H1 (cell line): ENCODE results near the gene SHH. TPM values are rescaled to one million over a fixed set of nuclear protein-coding genes. Genes with fewer than 3 reads are reported as not detected.

Experiments
- CTCF ChIA-PET: fragments of 300-600 bp; sonication (Branson Sonifier 250); formaldehyde crosslinking; loops from one replicate; lab custom pipeline; 2021; ENCODE audit not compliant: partially characterized antibody; lab: Charles Lee
- POLR2A ChIA-PET: fragments of 300-600 bp; sonication (Branson Sonifier 250); formaldehyde crosslinking; loops from one replicate; lab custom pipeline; 2021; ENCODE audit warnings: inconsistent platforms; ENCODE audit not compliant: partially characterized antibody; lab: Charles Lee
- DNase-seq, 2 experiments: peaks; one replicate each; pipeline versions ENCODE4 v3.0.0 to v3.0.0-alpha.2; 2010 to 2022; ENCODE audit warnings: low spot score in 2 of 2, low read depth in 1 of 2, mixed read lengths in 1 of 2
- FAIRE-seq: peaks from 2 replicates; lab custom pipeline; 2011; peaks lifted over from hg19 to GRCh38; lab: Jason Lieb, UNC
- H2AFZ ChIP-seq: 2 replicates; pipeline ENCODE4 v1.8.1; 2012; ENCODE audit warnings: low read length, inconsistent platforms
- H2AK5ac ChIP-seq: 2 replicates; pipeline ENCODE4 v1.6.1; 2013; ENCODE audit warnings: low read depth, low read length
- H2BK120ac ChIP-seq: replicated peaks from 2 replicates; pipeline ENCODE3; 2013; ENCODE audit warnings: low read depth, low read length, inconsistent platforms
- H2BK12ac ChIP-seq: 2 replicates; pipeline ENCODE4 v1.6.1; 2013; ENCODE audit warnings: low read depth, low read length
- H2BK15ac ChIP-seq: 2 replicates; pipeline ENCODE4 v1.6.1; 2013; ENCODE audit warnings: low read length
- H2BK20ac ChIP-seq: 2 replicates; pipeline ENCODE4 v1.6.1; 2013; ENCODE audit warnings: low read length
- H2BK5ac ChIP-seq: 2 replicates; pipeline ENCODE4 v1.6.1; 2013; ENCODE audit warnings: low read depth, low read length
- H3K14ac ChIP-seq: 2 replicates; pipeline ENCODE4 v1.6.1; 2013; ENCODE audit warnings: inconsistent platforms; ENCODE audit not compliant: insufficient read length
- H3K18ac ChIP-seq: 2 replicates; pipeline ENCODE4 v1.6.1; 2013; ENCODE audit warnings: low read length; ENCODE audit errors: extremely low read depth
- H3K23ac ChIP-seq: 2 replicates; pipeline ENCODE4 v1.6.1; 2013; ENCODE audit warnings: inconsistent platforms; ENCODE audit not compliant: insufficient read length
- H3K23me2 ChIP-seq: 2 replicates; pipeline ENCODE4 v1.6.1; 2013; ENCODE audit warnings: low read depth, low read length
- H3K27ac ChIP-seq: 2 replicates; pipeline ENCODE4 v1.6.1; 2011; ENCODE audit warnings: low read depth, low read length, inconsistent platforms
- H3K27me3 ChIP-seq, 4 experiments: replicated peaks in 1 of 4; 1 replicate in 1 of 4; 2 replicates in 3 of 4; pipeline versions ENCODE4 v1.6.1 to v1.8.1; 2011 to 2013; ENCODE audit warnings: low read length in 3 of 4, mild to moderate bottlenecking in 3 of 4, inconsistent platforms in 2 of 4, mixed read lengths in 2 of 4, moderate library complexity in 1 of 4; ENCODE audit not compliant: control insufficient read depth in 3 of 4, insufficient read depth in 3 of 4; ENCODE audit errors: extremely low read depth in 1 of 4
- H3K36me3 ChIP-seq, 4 experiments: 2 replicates each; pipeline versions ENCODE4 v1.6.1 to v1.8.1; 2011 to 2013; ENCODE audit warnings: mild to moderate bottlenecking in 4 of 4, low read length in 3 of 4, moderate library complexity in 2 of 4, control low read depth in 1 of 4, inconsistent platforms in 1 of 4; ENCODE audit not compliant: insufficient read depth in 4 of 4, control insufficient read depth in 2 of 4
- H3K4ac ChIP-seq: replicated peaks from 2 replicates; pipeline ENCODE3; 2013; ENCODE audit warnings: low read length, low read depth, mixed read lengths, inconsistent platforms; ENCODE audit not compliant: insufficient read length
- H3K4me1 ChIP-seq, 4 experiments: replicated peaks in 1 of 4; 1 replicate in 1 of 4; 2 replicates in 3 of 4; pipeline versions ENCODE4 v1.6.1 to v1.8.1; 2011 to 2013; ENCODE audit warnings: low read length in 3 of 4, inconsistent platforms in 2 of 4, mixed read lengths in 1 of 4; ENCODE audit not compliant: insufficient read depth in 4 of 4, control insufficient read depth in 3 of 4
- H3K4me2 ChIP-seq, 2 experiments: 2 replicates each; pipeline versions ENCODE4 v1.6.1 to v1.8.1; 2011 to 2013; ENCODE audit warnings: low read depth in 2 of 2, low read length in 2 of 2, control low read depth in 1 of 2, inconsistent platforms in 1 of 2, mild to moderate bottlenecking in 1 of 2; ENCODE audit not compliant: insufficient read depth in 1 of 2
- H3K4me3 ChIP-seq, 4 experiments: fragments of 200-600, 300-600 bp in 1 of 4; sonication (generic), shearing (Covaris generic), sonication (Bioruptor Twin) in 1 of 4; 2 replicates each; pipeline versions ENCODE4 v1.5.1 to v1.8.1; 2011 to 2016; ENCODE audit warnings: low read length in 4 of 4, low read depth in 3 of 4, control low read depth in 2 of 4, inconsistent platforms in 2 of 4, mild to moderate bottlenecking in 2 of 4, mixed read lengths in 1 of 4, moderate library complexity in 1 of 4; ENCODE audit not compliant: insufficient read depth in 2 of 4; ENCODE audit errors: extremely low read depth in 1 of 4
- H3K56ac ChIP-seq: replicated peaks from 2 replicates; pipeline ENCODE3; 2013; ENCODE audit warnings: low read depth, mild to moderate bottlenecking, mixed read lengths, low read length, inconsistent platforms; ENCODE audit not compliant: insufficient read length
- H3K79me1 ChIP-seq: 2 replicates; pipeline ENCODE4 v1.6.1; 2013; ENCODE audit warnings: low read depth, low read length, control low read depth
- H3K79me2 ChIP-seq, 2 experiments: 2 replicates each; pipeline versions ENCODE4 v1.6.1 to v1.8.1; 2012 to 2013; ENCODE audit warnings: low read length in 2 of 2, mild to moderate bottlenecking in 2 of 2, inconsistent platforms in 1 of 2; ENCODE audit not compliant: insufficient read depth in 2 of 2, control insufficient read depth in 1 of 2
- H3K9ac ChIP-seq, 4 experiments: replicated peaks in 1 of 4; 1 replicate in 1 of 4; 2 replicates in 3 of 4; pipeline versions ENCODE4 v1.6.1 to v1.8.1; 2011 to 2013; ENCODE audit warnings: low read depth in 3 of 4, low read length in 3 of 4, control low read depth in 2 of 4, mild to moderate bottlenecking in 2 of 4, moderate library complexity in 2 of 4, inconsistent platforms in 1 of 4; ENCODE audit errors: extremely low read depth in 1 of 4
- H3K9me3 ChIP-seq, 2 experiments: 2 replicates each; pipeline versions ENCODE4 v1.6.1 to v1.8.1; 2012 to 2013; ENCODE audit warnings: mild to moderate bottlenecking in 2 of 2, moderate library complexity in 2 of 2, control low read depth in 1 of 2, inconsistent platforms in 1 of 2, low read depth in 1 of 2, low read length in 1 of 2, mixed read lengths in 1 of 2; ENCODE audit not compliant: insufficient read depth in 2 of 2
- H4K20me1 ChIP-seq, 2 experiments: replicated peaks in 1 of 2; 2 replicates each; pipeline versions ENCODE3 to v1.8.1; 2011 to 2013; ENCODE audit warnings: inconsistent platforms in 2 of 2, low read length in 2 of 2, mild to moderate bottlenecking in 1 of 2; ENCODE audit not compliant: insufficient read depth in 2 of 2, control insufficient read depth in 1 of 2
- H4K5ac ChIP-seq: 2 replicates; pipeline ENCODE4 v1.6.1; 2013; ENCODE audit warnings: low read length, low read depth, mixed read lengths, inconsistent platforms; ENCODE audit not compliant: insufficient read length
- H4K8ac ChIP-seq: 2 replicates; pipeline ENCODE4 v1.8.0; 2013; ENCODE audit warnings: mild to moderate bottlenecking, moderate library complexity, low read length, inconsistent platforms; ENCODE audit not compliant: insufficient read depth; ENCODE audit errors: extremely low read depth
- H4K91ac ChIP-seq: replicated peaks from 2 replicates; pipeline ENCODE3; 2013; ENCODE audit warnings: low read length, mixed read lengths, inconsistent platforms; ENCODE audit not compliant: insufficient read length
- SP4 ChIP-seq: IDR thresholded peaks from 2 replicates; pipeline ENCODE4 v1.6.1; 2012; ENCODE audit warnings: low read length, inconsistent platforms
- WGBS, 2 experiments: shearing (Covaris generic) in 1 of 2; methylation state at CpG; one replicate each; pipeline versions ENCODE4 v1.1.6 to v1.1.7; 2013 to 2015; ENCODE audit warnings: low lambda C conversion rate in 2 of 2, mixed read lengths in 2 of 2, inconsistent platforms in 1 of 2, low coverage in 1 of 2, missing lambda C conversion rate in 1 of 2; ENCODE audit not compliant: insufficient replicate concordance in 2 of 2, insufficient coverage in 1 of 2, insufficient read length in 1 of 2; ENCODE audit errors: extremely low coverage in 1 of 2, missing lambda C conversion rate in 1 of 2; 5-methylcytosine and 5-hydroxymethylcytosine counted together
- polyA plus RNA-seq, 7 experiments: library from polyadenylated mRNA; depleted of rRNA in 3 of 7; stranded (reverse) in 5 of 7; unstranded in 2 of 7; fragments of >200 nt in 5 of 7; fragments of 200-250 nt in 2 of 7; gene quantifications; 1 replicate in 5 of 7; 2 replicates in 1 of 7; 4 replicates in 1 of 7; pipeline versions ENCODE4 v1.2.1 to v1.2.3, GENCODE V29; 2011 to 2013; ENCODE audit warnings: missing spikeins in 2 of 7, mixed read lengths in 2 of 7
- total RNA-seq: library from RNA; stranded (reverse); fragmentation: NEBNext Ultra II Directional; extraction: Animal tissue kit (Norgen Biotek cat#: 25700); gene quantifications from 2 replicates; pipeline ENCODE4 v1.2.1, GENCODE V29; 2021

The SHH gene
- total and polyA plus RNA-seq, 2 of the 8 experiments (the other 6 are each of a cell fraction or from before 2014, with no cell fraction given) = not detected

DNA sequence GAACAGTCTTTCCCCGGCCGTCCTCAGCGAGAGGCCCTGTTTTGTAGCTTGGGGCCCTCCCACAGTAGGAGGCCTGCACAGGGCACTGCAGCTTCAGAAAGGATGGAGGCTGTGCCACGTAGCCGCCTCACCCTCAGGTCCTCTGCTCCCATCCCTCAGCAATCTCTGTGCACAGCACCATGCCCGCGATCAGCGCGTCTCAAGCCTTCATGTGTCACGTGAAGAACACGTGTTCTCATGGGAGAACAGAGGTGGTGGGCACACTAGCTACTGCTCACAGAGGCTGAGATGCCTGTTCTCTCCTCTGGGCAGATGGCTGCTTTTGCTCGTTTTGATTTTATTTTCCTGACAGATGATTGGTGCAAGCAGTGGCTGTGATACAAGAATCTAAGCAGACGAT is 8.5 kb upstream of the SHH start:
- no peak overlapping the region for H2BK15ac ChIP-seq
- ChIA-PET POLR2A (no interaction called here), CTCF (no interaction called here)
- no peak overlapping the region for H2AK5ac ChIP-seq
- FAIRE-seq (no peak), DNase-seq (no peak)
- H3K9me3 ChIP-seq = peaks cover 0 to 6% of the 10 kb centered on the region in 2 experiments; a peak in 1 of 4 replicates
- no peak overlapping the region for H2AFZ ChIP-seq
- WGBS, 2 experiments = 86% methylated on average over 13 of the region's 13 CpGs; no CpG with 5 or more reads in 1 of the 2 experiments
- H4K5ac ChIP-seq = no peak overlapping the region
- H3K4me3 ChIP-seq = no peak overlapping the region
- H2BK120ac ChIP-seq = no peak overlapping the region
- H3K4me1 ChIP-seq = no peaks in the 10 kb centered on the region
- no peaks in the 10 kb centered on the region for H3K79me2 ChIP-seq
- H3K56ac ChIP-seq = no peak overlapping the region
- H3K27ac ChIP-seq = no peak overlapping the region
- H2BK20ac ChIP-seq = no peak overlapping the region
- peaks cover 0 to 6% (median under 1%) of the 10 kb centered on the region in 4 experiments; a peak in 3 of 7 replicates for H3K27me3 ChIP-seq
- 0 out of 2 replicates have a peak overlapping the region, but pooled peaks have one; percentile 13 for H2BK5ac ChIP-seq
- no peak overlapping the region for H3K18ac ChIP-seq
- no peak overlapping the region for H4K8ac ChIP-seq
- H4K20me1 ChIP-seq = no peaks in the 10 kb centered on the region
- H2BK12ac ChIP-seq = no peak overlapping the region
- no peaks in the 10 kb centered on the region for H3K79me1 ChIP-seq
- no peak overlapping the region for H3K4me2 ChIP-seq
- no peak overlapping the region for H3K9ac ChIP-seq
- H4K91ac ChIP-seq = no peak overlapping the region
- H3K23ac ChIP-seq = no peak overlapping the region
- no peaks in the 10 kb centered on the region for H3K23me2 ChIP-seq
- no peak overlapping the region for H3K14ac ChIP-seq
- H3K4ac ChIP-seq = no peak overlapping the region
- no peaks in the 10 kb centered on the region for H3K36me3 ChIP-seq
- no peak for TF ChIP-seq SP4
